C4-2B (cell line): ENCODE measurements around the gene RAD50.

Experiments
- CTCF ChIP-seq: fragments of 450-650 bp; conservative IDR thresholded peaks from 2 replicates; pipeline ENCODE4 v1.5.1; 2017; ENCODE audit warnings: mild to moderate bottlenecking
- ZFX ChIP-seq: fragments of 450-650 bp; IDR thresholded peaks from 2 replicates; pipeline ENCODE4 v1.6.1; 2017

GRCh38 chr5:132556153-132556762 is 519 bp upstream of the RAD50 start:
- no peak for TF ChIP-seq CTCF
- TF ChIP-seq ZFX = no peak
